SK-N-SH treated with all-trans-retinoic acid at 6 μM for 48 hours (cell line): ENCODE data around the gene KRT39.

Source experiments
- ATAC-seq: fragments of 200-7000 bp; cut with Tn5 transposase; 3 replicates; pipeline ENCODE4 v1.9.1; 2020; ENCODE audit warnings: mild to moderate bottlenecking, moderate library complexity
- ARNTL ChIP-seq: fragments of 450-650 bp; formaldehyde crosslinking; IDR thresholded peaks from 2 replicates; pipeline ENCODE4 v1.5.0; 2020; ENCODE audit warnings: low read depth, mild to moderate bottlenecking, moderate library complexity, borderline replicate concordance
- BACH2 ChIP-seq: fragments of 250-450 bp; sonication (Bioruptor Pico); IDR thresholded peaks from 2 replicates; pipeline ENCODE4 v1.9.0; 2021; ENCODE audit warnings: mild to moderate bottlenecking, borderline replicate concordance
- CSDC2 ChIP-seq: fragments of 250-450 bp; sonication (Bioruptor Pico); IDR thresholded peaks from 2 replicates; pipeline ENCODE4 v1.5.0; 2020; ENCODE audit warnings: mild to moderate bottlenecking, moderate library complexity
- CSRNP3 ChIP-seq: fragments of 250-450 bp; sonication (Bioruptor Pico); IDR thresholded peaks from 2 replicates; pipeline ENCODE4 v1.5.1; 2021; ENCODE audit warnings: mild to moderate bottlenecking, moderate library complexity
- ESRRG ChIP-seq: fragments of 250-450 bp; sonication (Bioruptor Pico); IDR thresholded peaks from 2 replicates; pipeline ENCODE4 v1.6.1; 2021; ENCODE audit warnings: mild to moderate bottlenecking
- GLIS3 ChIP-seq: fragments of 250-450 bp; sonication (Bioruptor Pico); IDR thresholded peaks from 2 replicates; pipeline ENCODE4 v1.5.0; 2020; ENCODE audit warnings: mild to moderate bottlenecking, moderate library complexity
- ISL1 ChIP-seq: fragments of 250-450 bp; sonication (Bioruptor Pico); IDR thresholded peaks from 2 replicates; pipeline ENCODE4 v2.1.2; 2022; ENCODE audit warnings: mild to moderate bottlenecking, moderate library complexity
- OSR1 ChIP-seq: fragments of 250-450 bp; sonication (Bioruptor Pico); IDR thresholded peaks from 2 replicates; pipeline ENCODE4 v1.8.0; 2022; ENCODE audit warnings: moderate library complexity, mild to moderate bottlenecking, inconsistent platforms
- PATZ1 ChIP-seq: fragments of 250-450 bp; sonication (Bioruptor Pico); IDR thresholded peaks from 2 replicates; pipeline ENCODE4 v1.8.0; 2020; ENCODE audit warnings: mild to moderate bottlenecking, moderate library complexity, borderline replicate concordance
- POU6F1 ChIP-seq: fragments of 250-450 bp; sonication (Bioruptor Pico); IDR thresholded peaks from 2 replicates; pipeline ENCODE4 v1.8.0; 2021; ENCODE audit warnings: low read depth, mild to moderate bottlenecking, moderate library complexity, borderline replicate concordance
- PPARA ChIP-seq: fragments of 250-450 bp; sonication (Bioruptor Pico); IDR thresholded peaks from 2 replicates; pipeline ENCODE4 v1.5.0; 2020; ENCODE audit warnings: mild to moderate bottlenecking, borderline replicate concordance
- RARB ChIP-seq: fragments of 250-450 bp; sonication (Bioruptor Pico); IDR thresholded peaks from 2 replicates; pipeline ENCODE4 v1.8.0; 2021; ENCODE audit warnings: mild to moderate bottlenecking, moderate library complexity
- SNAI2 ChIP-seq: fragments of 250-450 bp; sonication (Bioruptor Pico); IDR thresholded peaks from 2 replicates; pipeline ENCODE4 v1.5.0; 2020; ENCODE audit warnings: mild to moderate bottlenecking, moderate library complexity
- TCF4 ChIP-seq: fragments of 250-450 bp; sonication (Bioruptor Pico); IDR thresholded peaks from 2 replicates; pipeline ENCODE4 v1.8.0; 2021; ENCODE audit warnings: mild to moderate bottlenecking, moderate library complexity, borderline replicate concordance
- TOX ChIP-seq: fragments of 250-450 bp; sonication (Bioruptor Pico); IDR thresholded peaks from 2 replicates; pipeline ENCODE4 v1.8.0; 2021; ENCODE audit warnings: mild to moderate bottlenecking, moderate library complexity, borderline replicate concordance
- ZC3H10 ChIP-seq: fragments of 250-450 bp; sonication (Bioruptor Pico); IDR thresholded peaks from 2 replicates; pipeline ENCODE4 v1.5.1; 2021; ENCODE audit warnings: mild to moderate bottlenecking, moderate library complexity
- ZFP3 ChIP-seq: fragments of 250-450 bp; sonication (Bioruptor Pico); IDR thresholded peaks from 2 replicates; pipeline ENCODE4 v1.5.0; 2020; ENCODE audit warnings: mild to moderate bottlenecking, moderate library complexity
- ZFP30 ChIP-seq: fragments of 450-650 bp; formaldehyde crosslinking; IDR thresholded peaks from 2 replicates; pipeline ENCODE4 v1.5.0; 2022; ENCODE audit warnings: mild to moderate bottlenecking, moderate library complexity
- ZNF565 ChIP-seq: fragments of 450-650 bp; formaldehyde crosslinking; conservative IDR thresholded peaks from 2 replicates; pipeline ENCODE4 v1.5.0; 2020; ENCODE audit warnings: low read depth, mild to moderate bottlenecking, moderate library complexity
- ZNF70 ChIP-seq: fragments of 450-650 bp; formaldehyde crosslinking; IDR thresholded peaks from 2 replicates; pipeline ENCODE4 v1.5.0; 2020; ENCODE audit warnings: mild to moderate bottlenecking, moderate library complexity
- ZNF8 ChIP-seq: fragments of 450-650 bp; formaldehyde crosslinking; IDR thresholded peaks from 2 replicates; pipeline ENCODE4 v1.5.0; 2020; ENCODE audit warnings: mild to moderate bottlenecking, moderate library complexity
- TF ChIP-seq, protein P1 (sequence below): fragments of 250-450 bp; sonication (Bioruptor Pico); IDR thresholded peaks from 2 replicates; pipeline ENCODE4 v1.5.0; 2020; ENCODE audit warnings: mild to moderate bottlenecking, moderate library complexity

The KRT39 gene

DNA sequence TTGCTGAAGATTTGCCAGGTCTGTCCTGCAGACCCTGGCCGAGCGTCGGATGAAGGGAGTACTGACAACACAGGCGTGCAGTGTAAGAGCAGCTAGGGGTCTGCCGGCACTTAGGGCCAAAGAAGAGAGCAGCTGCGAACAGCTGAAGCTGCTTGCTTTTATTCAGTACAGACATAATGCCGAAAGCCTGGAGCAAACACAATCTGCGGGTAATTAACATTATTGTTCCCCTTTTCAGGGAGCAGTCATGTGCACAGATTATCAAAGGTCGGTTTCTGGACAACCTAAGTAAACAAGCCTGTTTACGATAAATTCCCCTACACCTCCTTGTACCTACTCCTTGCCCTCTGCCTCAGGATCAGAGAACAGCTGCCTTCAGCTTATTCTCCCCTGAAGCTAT lies 17.3 kb downstream of the KRT39 start (continued):
- TF ChIP-seq GLIS3, result no peak
- no peak for TF ChIP-seq ZFP3 (CRISPR knock-in tag)

DNA sequence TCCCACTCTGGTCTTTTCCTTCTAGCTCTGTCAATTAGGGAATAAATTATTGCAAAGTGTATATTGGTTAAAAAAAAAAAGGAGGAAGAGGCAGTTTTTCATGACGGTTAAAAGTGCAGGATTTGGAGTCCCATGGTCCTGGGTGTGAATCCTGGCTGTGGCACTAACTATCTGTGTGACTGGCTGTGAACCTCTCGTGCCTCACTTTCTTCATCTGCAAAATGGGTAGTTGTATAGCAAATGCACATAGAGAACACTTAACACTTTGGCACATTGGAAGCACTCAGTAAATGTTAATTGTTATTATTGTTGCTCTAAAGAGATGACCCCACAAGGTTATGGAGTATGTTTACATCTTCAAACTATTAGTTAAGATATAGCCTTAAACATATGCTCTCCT lies 18.8 kb downstream of the KRT39 start:
- TF ChIP-seq GLIS3 (no peak), CSRNP3 (CRISPR knock-in tag) (no peak), ARNTL (CRISPR knock-in tag) (no peak), ZC3H10 (no peak), ISL1 (CRISPR knock-in tag) (no peak), TCF4 (CRISPR knock-in tag) (no peak), CSDC2 (CRISPR knock-in tag) (no peak), ZNF8 (CRISPR knock-in tag) (no peak), TOX (CRISPR knock-in tag) (no peak), ZFP30 (CRISPR knock-in tag) (no peak), ZNF70 (CRISPR knock-in tag) (no peak), ZNF565 (CRISPR knock-in tag) (no peak), ESRRG (CRISPR knock-in tag) (no peak), PPARA (CRISPR knock-in tag) (no peak)
- no peak for ATAC-seq

- TF ChIP-seq ARNTL (CRISPR knock-in tag) (no peak), CSDC2 (CRISPR knock-in tag) (no peak), POU6F1 (CRISPR knock-in tag) (no peak), GLIS3 (no peak), CSRNP3 (CRISPR knock-in tag) (no peak), BACH2 (CRISPR knock-in tag) (no peak), OSR1 (CRISPR knock-in tag) (no peak), TOX (CRISPR knock-in tag) (no peak), ZNF565 (CRISPR knock-in tag) (no peak)
- TF ChIP-seq, all 23 proteins: peak for 0
- ATAC-seq, result no peak
Observed at GRCh38 chr17:40945414-40945813, 21.3 kb downstream of the KRT39 start.

- ATAC-seq, result no peak
- TF ChIP-seq RARB (CRISPR knock-in tag), result no peak
- TF ChIP-seq, protein P1, sequence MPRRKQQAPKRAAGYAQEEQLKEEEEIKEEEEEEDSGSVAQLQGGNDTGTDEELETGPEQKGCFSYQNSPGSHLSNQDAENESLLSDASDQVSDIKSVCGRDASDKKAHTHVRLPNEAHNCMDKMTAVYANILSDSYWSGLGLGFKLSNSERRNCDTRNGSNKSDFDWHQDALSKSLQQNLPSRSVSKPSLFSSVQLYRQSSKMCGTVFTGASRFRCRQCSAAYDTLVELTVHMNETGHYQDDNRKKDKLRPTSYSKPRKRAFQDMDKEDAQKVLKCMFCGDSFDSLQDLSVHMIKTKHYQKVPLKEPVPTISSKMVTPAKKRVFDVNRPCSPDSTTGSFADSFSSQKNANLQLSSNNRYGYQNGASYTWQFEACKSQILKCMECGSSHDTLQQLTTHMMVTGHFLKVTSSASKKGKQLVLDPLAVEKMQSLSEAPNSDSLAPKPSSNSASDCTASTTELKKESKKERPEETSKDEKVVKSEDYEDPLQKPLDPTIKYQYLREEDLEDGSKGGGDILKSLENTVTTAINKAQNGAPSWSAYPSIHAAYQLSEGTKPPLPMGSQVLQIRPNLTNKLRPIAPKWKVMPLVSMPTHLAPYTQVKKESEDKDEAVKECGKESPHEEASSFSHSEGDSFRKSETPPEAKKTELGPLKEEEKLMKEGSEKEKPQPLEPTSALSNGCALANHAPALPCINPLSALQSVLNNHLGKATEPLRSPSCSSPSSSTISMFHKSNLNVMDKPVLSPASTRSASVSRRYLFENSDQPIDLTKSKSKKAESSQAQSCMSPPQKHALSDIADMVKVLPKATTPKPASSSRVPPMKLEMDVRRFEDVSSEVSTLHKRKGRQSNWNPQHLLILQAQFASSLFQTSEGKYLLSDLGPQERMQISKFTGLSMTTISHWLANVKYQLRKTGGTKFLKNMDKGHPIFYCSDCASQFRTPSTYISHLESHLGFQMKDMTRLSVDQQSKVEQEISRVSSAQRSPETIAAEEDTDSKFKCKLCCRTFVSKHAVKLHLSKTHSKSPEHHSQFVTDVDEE (CRISPR knock-in tag), result no peak
- no peak for TF ChIP-seq CSRNP3 (CRISPR knock-in tag)
- no peak for TF ChIP-seq ISL1 (CRISPR knock-in tag)
- no peak for TF ChIP-seq PATZ1 (CRISPR knock-in tag)
- no peak for TF ChIP-seq TCF4 (CRISPR knock-in tag)
- no peak for TF ChIP-seq CSDC2 (CRISPR knock-in tag)
- TF ChIP-seq ZFP30 (CRISPR knock-in tag), result no peak
- no peak for TF ChIP-seq TOX (CRISPR knock-in tag)
- TF ChIP-seq ZFP3 (CRISPR knock-in tag), result no peak
- TF ChIP-seq SNAI2 (CRISPR knock-in tag), result no peak
- no peak for TF ChIP-seq ZC3H10
Observed at GRCh38 chr17:40944531-40944930, 22.2 kb downstream of the KRT39 start.
